Measurements from ENCODE around the gene ZNF892.
"Not testable (repeated sequence)": the region's sequence is repeated elsewhere in the genome, so short reads cannot be mapped to it uniquely, and the experiment has no call there.

ZNF892 gene

DNA sequence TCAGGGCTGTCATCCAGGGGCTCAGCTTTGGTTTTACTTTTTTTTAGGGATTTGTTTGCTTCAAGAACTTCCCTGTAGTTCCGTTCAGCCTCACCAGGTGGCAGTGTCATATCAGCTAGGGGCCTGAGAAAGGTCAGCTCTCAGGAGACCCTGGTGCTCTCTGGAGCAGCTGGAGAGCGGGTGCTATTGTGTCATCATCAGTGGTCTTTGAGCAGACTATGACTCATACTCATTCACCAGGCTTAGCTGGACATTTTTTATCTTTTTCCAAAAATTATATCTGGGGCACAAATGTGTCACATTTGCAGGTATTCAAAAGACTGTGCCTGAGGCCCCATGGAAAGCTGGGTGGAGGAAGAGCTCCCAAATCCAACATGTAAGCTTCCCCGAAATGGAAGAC, 24.4 kb downstream of the ZNF892 start:
- peak; percentile 77 for DNase-seq (ENCODE audit: low spot score)

- DNase-seq (ENCODE audit: low spot score), result no peak
Observed at GRCh38 chr2:95232232-95232631, 24.9 kb downstream of the ZNF892 start.

GRCh38 chr2:95234286-95234785, 27.0 kb downstream of the ZNF892 start:
- DNase-seq (ENCODE audit: low spot score), result no peak

- no peak for DNase-seq (ENCODE audit: low spot score)
Observed at GRCh38 chr2:95234816-95235215, 27.5 kb downstream of the ZNF892 start.

DNA sequence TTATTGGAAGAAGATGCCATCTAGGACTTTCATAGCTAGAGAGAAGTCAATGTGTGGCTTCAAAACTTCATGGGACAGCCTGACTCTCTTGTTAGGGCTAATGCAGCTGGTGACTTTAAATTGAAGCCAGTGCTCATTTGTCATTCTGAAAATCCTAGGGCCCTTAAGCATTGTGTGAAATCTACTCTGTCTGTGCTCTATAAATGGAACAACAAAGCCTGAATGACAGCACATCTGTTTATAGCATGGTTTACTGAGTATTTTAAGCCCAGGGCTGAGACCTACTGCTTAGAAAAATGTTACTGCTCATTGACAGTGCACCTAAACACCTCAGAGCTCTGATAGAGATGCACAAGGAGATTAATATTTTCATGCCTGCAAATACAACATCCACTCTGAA, 30.8 kb downstream of the ZNF892 start:
- DNase-seq (ENCODE audit: low spot score), result no peak

- DNase-seq (ENCODE audit: low spot score), result no peak
Observed at GRCh38 chr2:95240091-95240490, 32.8 kb downstream of the ZNF892 start.

GRCh38 chr2:95240556-95240955, 33.2 kb downstream of the ZNF892 start:
- DNase-seq (ENCODE audit: low spot score), result no peak

DNA sequence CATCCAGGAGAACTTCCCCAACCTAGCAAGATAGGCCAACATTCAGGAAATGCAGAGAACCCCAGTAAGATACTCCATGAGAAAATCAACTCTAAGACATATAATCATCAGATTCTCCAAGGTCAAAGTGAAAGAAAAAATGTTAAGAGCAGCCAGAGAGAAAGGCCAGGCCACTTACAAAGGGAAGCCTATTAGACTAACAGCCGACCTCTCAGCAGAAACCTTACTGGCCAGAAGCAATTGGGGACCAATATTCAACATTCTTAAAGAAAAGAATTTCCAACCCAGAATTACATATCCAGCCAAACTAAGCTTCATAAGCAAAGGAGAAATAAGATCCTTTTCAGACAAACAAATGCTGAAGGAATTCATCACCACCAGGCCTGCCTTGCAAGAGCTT, 34.8 kb downstream of the ZNF892 start:
- DNase-seq (ENCODE audit: low spot score), result not testable (repeated sequence)

All from COLO829 (cell line).